ENCODE results near the gene DLX5.

The DLX5 gene

GRCh38 chr7:96989859-96990317, 34.7 kb downstream of the DLX5 start:
- DNase-seq (ENCODE audit: low spot score) = no peak

GRCh38 chr7:96989241-96989858, 35.3 kb downstream of the DLX5 start:
- DNase-seq (ENCODE audit: low spot score) = no peak

DNA sequence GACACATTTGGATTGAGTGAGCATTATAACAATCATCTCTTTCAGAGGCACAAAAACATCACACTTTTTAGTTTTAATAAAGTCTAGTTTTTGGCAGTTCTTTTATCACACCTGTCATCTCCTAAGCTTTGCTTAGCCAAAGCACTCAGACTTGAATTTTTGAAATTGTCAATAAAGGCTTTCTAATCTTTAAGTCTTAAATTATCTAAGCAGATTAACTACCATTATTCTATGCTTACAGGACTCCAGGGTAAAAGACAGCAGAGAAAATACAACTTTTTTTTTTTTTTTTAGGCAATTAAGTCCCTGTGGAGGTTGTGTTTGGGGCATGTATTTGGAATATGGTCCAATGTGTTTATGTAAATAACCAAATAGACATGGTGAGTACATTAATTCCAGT, 36.9 kb downstream of the DLX5 start:
- no peak for DNase-seq (ENCODE audit: low spot score)

- no peak for DNase-seq (ENCODE audit: low spot score)
These were observed 37.7 kb downstream of the DLX5 start for GRCh38 chr7:96986901-96987300.

DNA sequence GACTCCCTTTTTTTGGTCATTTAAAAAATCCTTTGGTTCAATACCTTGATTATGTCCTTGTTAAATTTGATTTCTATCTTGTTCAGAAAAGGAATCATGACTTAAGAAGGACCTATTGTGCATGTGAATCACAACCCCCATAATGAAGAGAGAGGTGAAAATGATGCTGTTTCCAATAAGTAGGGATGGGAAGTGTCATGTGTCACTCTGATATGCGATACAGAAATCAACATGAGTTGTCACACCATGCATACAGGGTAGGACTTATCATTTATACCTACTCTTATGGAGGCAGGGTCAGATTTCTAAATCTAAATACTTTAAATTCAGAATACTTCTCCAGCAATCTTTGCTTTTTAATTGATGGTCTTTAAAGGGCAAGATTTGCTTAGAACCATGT, 38.6 kb downstream of the DLX5 start:
- no peak for DNase-seq (ENCODE audit: low spot score)

DNA sequence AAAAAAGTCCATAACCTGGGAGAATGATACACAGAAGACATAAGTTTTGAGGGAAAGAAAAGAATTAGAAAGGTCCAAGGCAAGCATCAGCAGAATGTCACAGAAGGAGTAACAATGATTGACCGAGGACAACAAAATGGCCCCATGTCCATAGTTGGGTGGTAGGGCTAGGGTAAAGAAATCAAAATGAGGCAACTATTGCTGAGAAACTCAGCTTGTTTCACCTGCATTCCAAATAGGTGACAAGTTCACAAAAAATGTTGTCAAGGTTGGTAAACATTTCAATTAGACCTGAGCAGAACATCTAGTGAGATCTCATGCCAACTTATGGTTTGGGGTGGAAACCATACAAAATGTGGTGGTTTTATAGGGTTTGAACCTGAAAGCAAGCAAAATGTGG, 42.0 kb downstream of the DLX5 start:
- DNase-seq (ENCODE audit: low spot score) = no peak

DNA sequence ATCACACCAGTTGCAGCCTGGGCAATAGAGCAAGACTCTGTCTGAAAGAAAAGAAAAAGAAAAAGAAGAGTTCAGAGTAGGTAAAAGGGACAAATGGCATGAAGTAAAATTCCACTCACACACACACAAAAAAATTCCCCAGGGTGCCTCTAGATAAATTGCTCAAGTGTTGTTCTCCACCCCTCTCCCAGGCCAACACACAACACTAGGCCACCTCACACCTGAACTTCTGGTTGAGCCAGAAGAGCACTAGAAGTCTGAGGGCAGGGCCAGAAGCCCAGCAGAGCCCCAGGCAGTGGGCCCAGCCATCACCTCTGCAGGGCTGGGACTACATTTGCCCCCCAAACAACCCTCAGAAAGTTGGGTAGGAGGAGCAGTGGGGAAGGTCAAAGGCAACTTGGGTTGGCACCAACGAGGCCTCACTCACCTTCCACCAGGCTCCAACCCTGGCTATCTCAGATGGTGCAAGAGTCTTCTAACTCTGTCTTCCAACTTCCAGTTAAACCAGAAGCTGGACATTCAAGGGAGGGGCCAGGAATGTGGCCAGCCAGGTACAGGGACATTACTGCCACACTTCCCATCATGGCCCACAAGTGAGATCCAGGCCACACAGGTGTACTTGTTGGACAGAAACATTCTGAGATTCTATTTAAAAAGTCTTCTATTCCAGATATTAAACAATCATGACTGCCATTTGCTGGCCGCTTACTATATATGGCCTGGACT, 44.9 kb downstream of the DLX5 start:
- no peak for DNase-seq (ENCODE audit: low spot score)

GRCh38 chr7:96977445-96977844, 47.2 kb downstream of the DLX5 start:
- DNase-seq (ENCODE audit: low spot score) = no peak

DNA sequence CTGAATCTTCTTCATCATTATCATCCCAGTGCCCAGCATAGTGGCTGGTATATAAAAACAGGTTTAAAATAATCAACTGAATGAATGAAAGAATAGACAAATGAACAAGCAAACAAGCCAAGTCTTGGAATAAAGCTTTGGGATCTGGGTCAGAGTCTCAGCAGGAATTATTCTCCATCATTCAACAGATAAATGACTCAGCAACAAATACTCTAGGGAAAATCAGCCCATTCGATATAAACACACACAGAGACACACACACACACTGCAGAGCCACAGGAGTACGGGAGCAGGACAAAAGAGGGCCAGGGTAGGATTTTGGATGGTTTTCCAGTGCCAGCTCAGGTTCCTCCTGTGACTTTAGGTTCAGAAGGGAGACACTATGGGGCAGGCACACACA, 48.5 kb downstream of the DLX5 start:
- no peak for DNase-seq (ENCODE audit: low spot score)

DNA sequence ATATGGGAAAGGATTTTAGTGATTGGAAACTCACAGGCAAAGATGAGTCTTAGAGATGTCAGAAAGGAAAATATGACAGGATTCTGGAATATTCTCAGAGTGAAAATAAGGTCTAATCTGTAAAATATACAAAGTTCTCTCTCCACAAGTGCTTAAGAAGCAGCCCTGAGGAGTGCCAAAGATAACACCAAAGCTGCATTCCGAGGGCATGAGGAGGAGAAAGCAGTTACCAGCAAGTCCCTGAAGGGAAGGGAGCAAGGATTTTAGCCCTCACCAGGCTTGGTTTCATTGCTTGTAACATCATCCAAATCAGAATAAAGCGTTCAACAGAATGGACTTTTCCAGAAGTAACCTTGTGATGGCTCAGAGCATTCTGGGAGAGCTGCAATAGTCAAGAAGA, 50.6 kb downstream of the DLX5 start:
- no peak for DNase-seq (ENCODE audit: low spot score)

DNA sequence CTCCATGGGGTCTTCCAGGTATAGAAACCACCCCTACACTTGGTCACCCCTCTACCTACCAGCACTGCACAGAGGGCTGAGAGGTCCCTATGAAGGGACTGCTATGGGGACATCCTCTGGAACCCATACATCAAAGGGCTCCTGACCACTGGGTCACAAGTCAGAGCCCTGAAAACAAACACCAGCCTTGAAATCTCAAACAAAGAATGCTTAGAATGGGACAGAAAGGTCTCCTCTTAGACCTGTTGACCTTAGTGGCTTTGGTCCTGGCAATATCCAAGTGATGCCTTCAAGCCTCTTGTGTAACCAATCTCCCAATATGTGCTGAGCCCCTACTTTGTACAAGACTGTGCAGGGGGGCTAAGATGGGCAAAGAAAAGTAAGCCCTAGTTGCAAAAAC, 53.9 kb downstream of the DLX5 start:
- DNase-seq (ENCODE audit: low spot score) = no peak
